SU-DHL-6 (cell line): Measurements from ENCODE around the gene SLAIN1.

Experiments used
- H2AFZ ChIP-seq: fragments of 200-600 bp; sonication (generic); 2 replicates; pipeline ENCODE4 v1.6.1; 2014; ENCODE audit warnings: low read depth, mild to moderate bottlenecking, moderate library complexity, mixed read lengths, antibody characterized with exemption, low read length; ENCODE audit not compliant: severe bottlenecking
- H3F3A ChIP-seq: fragments of 200-600 bp; shearing (Covaris generic); 2 replicates; pipeline ENCODE4 v1.6.0; 2016; ENCODE audit warnings: antibody characterized with exemption, mild to moderate bottlenecking; ENCODE audit not compliant: insufficient read depth
- H3K27ac ChIP-seq: fragments of 200-600 bp; sonication (generic); 2 replicates; pipeline ENCODE4 v1.5.1; 2016; ENCODE audit warnings: low read depth, mild to moderate bottlenecking, low read length, moderate library complexity, mixed read lengths
- H3K27me3 ChIP-seq: fragments of 200-600 bp; sonication (generic), shearing (Covaris generic); 2 replicates; pipeline ENCODE4 v1.6.0; 2014; ENCODE audit warnings: mild to moderate bottlenecking, low read length
- H3K36me3 ChIP-seq: fragments of 200-600 bp; sonication (generic); 2 replicates; pipeline ENCODE4 v1.6.1; 2014; ENCODE audit warnings: mild to moderate bottlenecking, low read length, mixed read lengths
- H3K4me2 ChIP-seq: fragments of 300-600, 200-600 bp; shearing (Covaris generic), sonication (generic); 2 replicates; pipeline ENCODE4 v1.6.0; 2014; ENCODE audit warnings: low read length, low read depth, mild to moderate bottlenecking; ENCODE audit not compliant: poor library complexity, severe bottlenecking
- H3K4me3 ChIP-seq: fragments of 200-600 bp; sonication (generic); 2 replicates; pipeline ENCODE4 v1.5.1; 2014; ENCODE audit warnings: antibody characterized with exemption, low read length, mild to moderate bottlenecking, mixed read lengths; ENCODE audit not compliant: insufficient read depth, poor library complexity, severe bottlenecking
- H3K79me2 ChIP-seq: fragments of 200-600 bp; sonication (generic); 2 replicates; pipeline ENCODE4 v1.6.1; 2014; ENCODE audit warnings: mild to moderate bottlenecking, low read length, moderate library complexity; ENCODE audit not compliant: insufficient read depth
- H3K9ac ChIP-seq: fragments of 200-600 bp; sonication (generic); 2 replicates; pipeline ENCODE4 v1.7.0; 2014; ENCODE audit warnings: mild to moderate bottlenecking, low read length
- H3K9me2 ChIP-seq: fragments of 200-600 bp; sonication (generic); replicated peaks from 2 replicates; pipeline ENCODE4 v1.6.1; 2014; ENCODE audit warnings: low read length; ENCODE audit not compliant: insufficient read depth
- H3K9me3 ChIP-seq: fragments of 200-600 bp; sonication (generic); 2 replicates; pipeline ENCODE4 v1.6.1; 2014; ENCODE audit warnings: low read length, mixed read lengths; ENCODE audit not compliant: insufficient read depth
- H4K20me1 ChIP-seq: fragments of 200-600 bp; sonication (generic); 2 replicates; pipeline ENCODE4 v1.6.1; 2014; ENCODE audit warnings: low read depth, mild to moderate bottlenecking, antibody characterized with exemption, low read length, moderate library complexity, mixed read lengths
- EZH2phosphoT487 ChIP-seq: fragments of 200-600 bp; sonication (generic), shearing (Covaris generic); conservative IDR thresholded peaks from 2 replicates; pipeline ENCODE4 v1.6.1; 2018; ENCODE audit warnings: mild to moderate bottlenecking, antibody characterized with exemption, low read length, moderate library complexity, mixed read lengths
- TF ChIP-seq, protein P1 (sequence below): fragments of 200-600 bp; sonication (generic); IDR thresholded peaks from one replicate; pipeline ENCODE4 v1.5.1; 2017; ENCODE audit warnings: antibody characterized with exemption, mild to moderate bottlenecking, low read length, moderate library complexity; ENCODE audit not compliant: insufficient read depth, poor library complexity, severe bottlenecking

Gene SLAIN1

DNA sequence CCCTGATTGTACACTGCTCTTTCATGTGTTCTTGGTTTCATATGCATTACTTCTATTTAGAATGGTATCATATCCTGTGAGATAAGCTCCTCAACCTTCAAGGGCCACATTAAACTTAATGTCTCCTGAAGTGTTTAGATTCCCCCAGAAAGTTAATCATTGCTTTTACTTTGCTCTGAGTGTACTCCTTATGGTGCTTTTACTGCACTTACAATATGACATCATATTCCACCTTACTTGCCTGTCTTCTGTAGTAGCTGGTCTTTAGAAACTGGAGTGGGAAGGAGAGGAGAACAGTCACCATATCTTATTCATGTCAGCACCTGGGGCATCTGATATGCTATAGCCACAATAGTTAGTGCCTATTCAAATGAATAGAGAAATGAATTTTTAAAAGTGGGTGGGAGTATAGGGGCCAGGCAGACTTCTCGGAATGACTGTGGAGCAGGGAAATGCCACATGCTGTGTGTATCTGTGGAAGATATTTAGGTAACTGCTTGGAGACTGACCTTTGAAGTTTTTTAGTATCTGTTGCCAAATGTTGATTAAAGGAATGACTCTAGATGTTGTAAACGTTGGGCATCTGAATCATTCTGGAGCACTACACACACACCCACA lies 40.2 kb downstream of the SLAIN1 start:
- Histone ChIP-seq H3K27ac (no peak overlapping the region), H3K9me3 (no peaks in the 10 kb centered on the region), H3K4me2 (no peak overlapping the region), H3K36me3 (no peaks in the 10 kb centered on the region), H3K9ac (no peak overlapping the region), H3K27me3 (no peaks in the 10 kb centered on the region), H3F3A (no peaks in the 10 kb centered on the region), H2AFZ (no peak overlapping the region), H3K9me2 (no peaks in the 10 kb centered on the region), H3K4me3 (no peak overlapping the region), H3K79me2 (no peaks in the 10 kb centered on the region), H4K20me1 (no peaks in the 10 kb centered on the region)
- no peak for TF ChIP-seq EZH2phosphoT487
- TF ChIP-seq, protein P1, sequence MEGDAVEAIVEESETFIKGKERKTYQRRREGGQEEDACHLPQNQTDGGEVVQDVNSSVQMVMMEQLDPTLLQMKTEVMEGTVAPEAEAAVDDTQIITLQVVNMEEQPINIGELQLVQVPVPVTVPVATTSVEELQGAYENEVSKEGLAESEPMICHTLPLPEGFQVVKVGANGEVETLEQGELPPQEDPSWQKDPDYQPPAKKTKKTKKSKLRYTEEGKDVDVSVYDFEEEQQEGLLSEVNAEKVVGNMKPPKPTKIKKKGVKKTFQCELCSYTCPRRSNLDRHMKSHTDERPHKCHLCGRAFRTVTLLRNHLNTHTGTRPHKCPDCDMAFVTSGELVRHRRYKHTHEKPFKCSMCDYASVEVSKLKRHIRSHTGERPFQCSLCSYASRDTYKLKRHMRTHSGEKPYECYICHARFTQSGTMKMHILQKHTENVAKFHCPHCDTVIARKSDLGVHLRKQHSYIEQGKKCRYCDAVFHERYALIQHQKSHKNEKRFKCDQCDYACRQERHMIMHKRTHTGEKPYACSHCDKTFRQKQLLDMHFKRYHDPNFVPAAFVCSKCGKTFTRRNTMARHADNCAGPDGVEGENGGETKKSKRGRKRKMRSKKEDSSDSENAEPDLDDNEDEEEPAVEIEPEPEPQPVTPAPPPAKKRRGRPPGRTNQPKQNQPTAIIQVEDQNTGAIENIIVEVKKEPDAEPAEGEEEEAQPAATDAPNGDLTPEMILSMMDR = no peak

DNA sequence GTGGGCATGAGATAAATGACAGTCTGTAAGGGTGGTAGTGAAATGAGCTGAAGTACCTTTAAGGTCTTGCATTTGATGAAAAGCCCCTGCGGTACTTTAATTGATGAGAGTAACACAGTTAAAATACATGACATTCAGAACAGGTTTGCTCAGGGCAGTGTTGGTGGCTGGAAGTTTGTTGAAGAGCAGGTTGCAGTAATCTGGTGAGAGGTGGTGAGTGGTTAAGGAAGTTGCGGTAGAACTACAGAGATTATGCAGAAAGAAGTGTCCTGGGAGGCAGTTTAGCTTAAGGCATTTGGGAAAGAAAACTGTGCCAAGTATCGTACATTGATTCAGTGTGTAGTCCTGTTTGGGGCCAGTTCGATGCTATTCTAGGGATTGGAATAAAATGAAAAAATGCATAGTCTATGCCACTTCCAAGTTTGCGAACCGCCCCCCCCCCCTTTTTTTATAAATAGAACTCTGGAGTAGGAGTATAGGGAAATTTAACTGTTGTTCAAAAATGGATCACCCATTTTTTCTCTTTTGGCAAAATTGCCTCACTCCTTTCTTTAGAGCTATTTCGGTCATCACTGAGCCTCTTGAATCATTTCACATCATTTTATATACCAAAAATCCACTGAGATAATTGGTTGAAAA lies 42.7 kb downstream of the SLAIN1 start:
- Histone ChIP-seq H3K9me3 (no peaks in the 10 kb centered on the region), H2AFZ (no peak overlapping the region), H4K20me1 (no peaks in the 10 kb centered on the region), H3K4me2 (no peak overlapping the region), H3K9me2 (no peaks in the 10 kb centered on the region), H3K36me3 (no peaks in the 10 kb centered on the region), H3K27ac (no peak overlapping the region), H3F3A (no peaks in the 10 kb centered on the region), H3K27me3 (no peaks in the 10 kb centered on the region), H3K9ac (no peak overlapping the region), H3K79me2 (no peaks in the 10 kb centered on the region), H3K4me3 (no peak overlapping the region)
- TF ChIP-seq, protein P1 = no peak
- TF ChIP-seq EZH2phosphoT487 = no peak

- H3K9me3 ChIP-seq = no peaks in the 10 kb centered on the region
- 0 out of 2 replicates have a peak, but pooled peaks cover 3% of the 10 kb centered on the region for H3K36me3 ChIP-seq
- H3K9me2 ChIP-seq = no peaks in the 10 kb centered on the region
- no peak overlapping the region for H3K27ac ChIP-seq
- no peaks in the 10 kb centered on the region for H4K20me1 ChIP-seq
- H2AFZ ChIP-seq = no peak overlapping the region
- H3K27me3 ChIP-seq = no peaks in the 10 kb centered on the region
- TF ChIP-seq, protein P1 = no peak
- TF ChIP-seq EZH2phosphoT487 = no peak
- no peak overlapping the region for H3K4me2 ChIP-seq
- H3F3A ChIP-seq = no peaks in the 10 kb centered on the region
- no peak overlapping the region for H3K9ac ChIP-seq
- H3K4me3 ChIP-seq = no peak overlapping the region
- H3K79me2 ChIP-seq = no peaks in the 10 kb centered on the region
Observed at GRCh38 chr13:77740931-77741596, 43.6 kb downstream of the SLAIN1 start.
